ENCODE results near the gene MUSK. TPM values are rescaled to one million over a fixed set of nuclear protein-coding genes. Genes with fewer than 3 reads are reported as not detected.

MUSK gene
- total and polyA plus RNA-seq, 2 of the 4 experiments (the other 2 are of a cell fraction), result 0.07 to 0.18 TPM

DNA sequence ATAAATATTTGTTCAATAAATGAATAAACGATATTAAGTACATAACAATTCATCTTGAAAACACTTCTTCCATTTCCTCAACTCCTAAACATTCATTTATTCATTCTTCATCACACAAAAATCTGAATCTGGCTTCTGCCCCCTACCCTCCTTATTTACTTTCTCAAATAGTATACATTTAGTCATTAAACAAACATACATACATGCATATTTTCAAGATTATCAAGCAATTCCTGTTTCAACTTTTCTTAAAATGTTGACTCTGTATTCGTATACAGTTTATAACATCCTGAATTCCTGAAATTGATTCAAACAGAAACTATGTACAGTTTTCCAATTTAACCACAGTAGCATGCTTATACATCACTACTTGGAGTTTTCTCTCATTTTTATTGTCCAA is 129.0 kb downstream of the MUSK start:
- Histone ChIP-seq H3K9me1 (ENCODE audit: insufficient read depth, low read length) (peaks cover 10% of the 10 kb centered on the region), H2AK9ac (replicated peaks; ENCODE audit: low read depth, low read length, poor library complexity) (no peak overlapping the region), H2BK20ac (ENCODE audit: low read depth, low read length) (no peak overlapping the region), H3K23ac (ENCODE audit: low read depth, low read length) (no peak overlapping the region), H4K20me1 (ENCODE audit: insufficient read depth, low read length) (no peaks in the 10 kb centered on the region), H3K27ac (ENCODE audit: insufficient read depth, low read length) (peak overlapping the region; percentile 93; the same call in 1 of the 2 replicates), H3K4me1 (ENCODE audit: control insufficient read depth, insufficient read depth, low read length) (peaks cover 18% of the 10 kb centered on the region), H3K4me2 (ENCODE audit: low read depth, low read length) (no peak overlapping the region), H3K79me1 (ENCODE audit: low read depth in 1 of 2, low read length in 2 of 2) (peaks cover 15 to 20% of the 10 kb centered on the region in 2 experiments), H2BK15ac (ENCODE audit: low read depth, low read length) (no peak overlapping the region), H3K4me3 (ENCODE audit: insufficient read depth, low read depth, low read length) (no peak overlapping the region), H2BK120ac (ENCODE audit: low read depth, low read length) (peak overlapping the region; percentile 97; the same call in 1 of the 2 replicates), H3K18ac (ENCODE audit: low read depth, low read length) (no peak overlapping the region), H2BK5ac (ENCODE audit: low read depth, low read length, poor library complexity, severe bottlenecking) (peak overlapping the region; percentile 100), H2AK5ac (ENCODE audit: low read depth, low read length) (no peak overlapping the region), H3K4ac (ENCODE audit: low read depth, low read length) (no peak overlapping the region), H4K8ac (ENCODE audit: low read depth in 2 of 2, low read length in 2 of 2) (0 out of 4 replicates have a peak overlapping the region, but pooled peaks of 1 of the 2 experiments have one; percentile 35), H4K5ac (ENCODE audit: low read depth, low read length) (no peak overlapping the region), H3K9me3 (ENCODE audit: control insufficient read depth, insufficient read depth, low read length) (no peaks in the 10 kb centered on the region), H3K36me3 (ENCODE audit: control insufficient read depth, insufficient read depth, low read length) (no peaks in the 10 kb centered on the region), H3K27me3 (ENCODE audit: control insufficient read depth, insufficient read depth, low read length) (no peaks in the 10 kb centered on the region), H3K14ac (replicated peaks; ENCODE audit: low read depth, low read length) (no peak overlapping the region), H4K91ac (ENCODE audit: insufficient read depth, low read depth, low read length) (no peak overlapping the region), H2AFZ (replicated peaks; ENCODE audit: low read length, poor library complexity) (no peak overlapping the region), H3K56ac (ENCODE audit: extremely low read depth, insufficient read depth, low read length) (peak overlapping the region; percentile 72; the same call in 1 of the 2 replicates), H3K9ac (ENCODE audit: low read depth, low read length) (no peak overlapping the region)
- ATAC-seq (ENCODE audit: low read depth) (peak; percentile 88), DNase-seq (peak; percentile 95)
- dilution Hi-C loops (cut with HindIII; ENCODE audit: low sequenced_read_pairs, unreplicated experiment), result no loop called here
- in situ Hi-C loops (cut with MboI; ENCODE audit: low sequenced_read_pairs), result no loop called here
- no TSS peak for BruUV-seq (replicated peaks)
- CTCF ChIA-PET, result no interaction called here
- no CpG with 5 or more reads among the region's 2 CpGs for WGBS, 2 experiments (ENCODE audit: extremely low coverage in 2 of 2, insufficient read length in 1 of 2)
- no peak for TF ChIP-seq POLR2A (IDR thresholded peaks at IDR 0.05; ENCODE audit: low read depth, low read length)
- TF ChIP-seq FOS (IDR thresholded peaks at IDR 0.05; ENCODE audit: low read depth, low read length), result peak; percentile 67; the same call in 1 of the 2 replicates
- TF ChIP-seq, protein P1, sequence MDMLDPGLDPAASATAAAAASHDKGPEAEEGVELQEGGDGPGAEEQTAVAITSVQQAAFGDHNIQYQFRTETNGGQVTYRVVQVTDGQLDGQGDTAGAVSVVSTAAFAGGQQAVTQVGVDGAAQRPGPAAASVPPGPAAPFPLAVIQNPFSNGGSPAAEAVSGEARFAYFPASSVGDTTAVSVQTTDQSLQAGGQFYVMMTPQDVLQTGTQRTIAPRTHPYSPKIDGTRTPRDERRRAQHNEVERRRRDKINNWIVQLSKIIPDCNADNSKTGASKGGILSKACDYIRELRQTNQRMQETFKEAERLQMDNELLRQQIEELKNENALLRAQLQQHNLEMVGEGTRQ (IDR thresholded peaks at IDR 0.05; ENCODE audit: low read depth, low read length), result no peak
- peak; percentile 23; the same call in 1 of the 2 replicates for TF ChIP-seq MAFK (IDR thresholded peaks at IDR 0.05; ENCODE audit: low read depth, low read length)
- POLR2A ChIA-PET (ENCODE audit: unreplicated experiment), result no interaction called here
- intact Hi-C loops (cut with micrococcal nuclease), result loop anchor here (5.0 kb wide), 5 partner anchors 40 to 500 kb away; partner anchors contain the start of gene LPAR1

Data from IMR-90 (cell line).